Activated CD8-positive, alpha-beta memory T cell treated with anti-CD3 and anti-CD28 coated beads, Interleukin-2, amount 10 ng/mL, durations not matched to agents 7 days and 5 days (primary cell): ENCODE measurements around the gene PRDM16. TPM values are rescaled to one million over a fixed set of nuclear protein-coding genes. Genes with fewer than 3 reads are reported as not detected.

Source experiments
- ATAC-seq: fragments of 150-1000 bp; cut with Tn5 transposase; one replicate; pipeline ENCODE4 v1.10.0; 2021; ENCODE audit warnings: moderate library complexity
- CTCF ChIA-PET: fragments of 350-600 bp; sonication (Branson Sonifier 250); formaldehyde crosslinking; loops from one replicate; lab custom pipeline; 2021; ENCODE audit warnings: antibody characterized with exemption; lab: Charles Lee
- DNase-seq: peaks from one replicate; pipeline ENCODE4 v3.0.0-alpha.2; 2020
- H3K27ac Mint-ChIP-seq: one replicate; pipeline ENCODE4 v1.8.0; 2021; ENCODE audit warnings: mild to moderate bottlenecking, mixed read lengths
- H3K27me3 Mint-ChIP-seq: one replicate; pipeline ENCODE4 v1.8.0; 2021; ENCODE audit warnings: mixed read lengths
- H3K36me3 Mint-ChIP-seq: one replicate; pipeline ENCODE4 v1.8.0; 2021; ENCODE audit warnings: mild to moderate bottlenecking, mixed read lengths
- H3K4me1 Mint-ChIP-seq: one replicate; pipeline ENCODE4 v1.8.0; 2021; ENCODE audit warnings: mixed read lengths
- H3K4me3 Mint-ChIP-seq: one replicate; pipeline ENCODE4 v1.8.0; 2021; ENCODE audit warnings: mild to moderate bottlenecking, moderate library complexity, mixed read lengths
- H3K9me3 Mint-ChIP-seq: one replicate; pipeline ENCODE4 v1.8.0; 2022; ENCODE audit warnings: low read depth, mixed read lengths
- total RNA-seq, 2 experiments: library from RNA; stranded (reverse); gene quantifications; one replicate each; pipeline ENCODE4 v1.2.3, GENCODE V29; 2021

PRDM16 gene
- total RNA-seq, 2 experiments from 2014 or later, result not detected

DNA sequence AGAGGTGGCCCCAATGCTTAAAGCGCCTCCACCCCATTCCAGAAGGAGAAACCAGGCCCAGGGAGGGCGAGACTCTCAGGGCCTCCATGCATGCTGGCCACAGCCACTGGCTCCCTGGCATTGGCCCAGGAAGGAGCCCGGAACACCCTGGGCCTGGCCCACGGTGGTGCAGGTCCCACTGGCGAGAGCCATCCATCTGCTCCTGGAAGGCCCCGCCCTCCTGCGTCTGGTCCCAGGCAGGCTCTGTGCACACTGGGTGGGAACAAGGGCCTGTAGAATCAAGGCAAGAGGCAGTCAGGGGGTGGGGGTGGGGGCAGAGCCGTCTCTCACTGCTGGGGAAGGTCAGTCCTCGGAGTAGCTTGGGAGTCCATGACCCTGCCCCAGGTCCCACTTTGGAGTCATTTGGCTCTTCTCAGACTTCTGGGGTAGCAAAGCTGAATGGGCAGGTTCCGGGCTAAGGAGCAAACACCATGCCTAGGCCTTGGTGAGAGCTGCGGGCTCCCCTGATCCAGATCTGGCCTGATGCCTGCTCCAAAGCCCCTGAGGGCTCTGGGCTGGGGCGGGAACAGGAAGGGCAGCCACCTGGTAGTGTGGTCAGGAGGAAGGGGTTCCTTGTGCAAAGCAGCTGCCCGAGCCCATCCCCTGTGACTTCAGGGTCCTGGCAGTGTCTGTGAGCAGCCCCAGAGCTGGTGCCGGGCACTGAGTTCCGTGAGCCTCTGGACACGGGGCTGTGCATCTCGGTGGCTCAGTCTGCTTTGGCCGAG lies 278.4 kb downstream of the PRDM16 start:
- CTCF ChIA-PET, result no interaction called here
- Mint-ChIP-seq H3K27me3 (no peaks in the 10 kb centered on the region), H3K9me3 (peaks cover 10% of the 10 kb centered on the region), H3K36me3 (peaks cover 1% of the 10 kb centered on the region), H3K4me1 (no peaks in the 10 kb centered on the region), H3K27ac (no peak overlapping the region), H3K4me3 (no peak overlapping the region)
- ATAC-seq (no peak), DNase-seq (no peak)

DNA sequence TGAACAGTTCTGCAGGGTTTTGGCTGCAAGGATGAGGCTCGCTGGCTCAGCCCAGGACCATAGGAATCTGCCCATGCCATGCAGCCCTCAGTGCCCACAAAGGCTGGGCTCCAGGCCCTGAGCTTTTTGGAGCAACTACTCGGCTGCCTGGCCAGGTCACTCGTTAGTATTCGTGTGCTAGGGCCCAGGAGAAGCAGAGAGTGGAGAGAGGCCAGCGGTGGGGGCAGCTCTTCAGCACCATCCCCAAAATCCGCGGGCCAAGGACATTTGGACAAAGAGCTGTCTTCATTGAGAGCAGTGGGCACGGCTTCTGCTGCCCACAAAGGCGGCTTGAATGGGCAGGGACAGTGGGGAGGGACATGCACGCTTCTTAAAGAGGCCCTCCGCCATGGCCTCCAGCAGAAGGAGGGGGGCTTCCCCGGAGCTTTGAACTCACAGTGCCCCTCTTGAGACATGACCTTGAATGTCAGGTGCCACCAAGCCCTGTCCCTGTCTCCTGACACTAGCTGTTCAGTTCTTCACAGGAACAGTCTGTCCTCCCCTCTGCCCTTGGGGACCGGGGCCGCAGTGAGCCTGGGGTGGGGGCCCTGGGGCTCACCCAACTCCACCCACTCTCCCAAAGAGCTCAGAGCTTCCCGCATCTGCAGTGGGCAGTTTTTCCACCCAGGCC lies 279.3 kb downstream of the PRDM16 start:
- no peak for ATAC-seq
- CTCF ChIA-PET, result no interaction called here

DNA sequence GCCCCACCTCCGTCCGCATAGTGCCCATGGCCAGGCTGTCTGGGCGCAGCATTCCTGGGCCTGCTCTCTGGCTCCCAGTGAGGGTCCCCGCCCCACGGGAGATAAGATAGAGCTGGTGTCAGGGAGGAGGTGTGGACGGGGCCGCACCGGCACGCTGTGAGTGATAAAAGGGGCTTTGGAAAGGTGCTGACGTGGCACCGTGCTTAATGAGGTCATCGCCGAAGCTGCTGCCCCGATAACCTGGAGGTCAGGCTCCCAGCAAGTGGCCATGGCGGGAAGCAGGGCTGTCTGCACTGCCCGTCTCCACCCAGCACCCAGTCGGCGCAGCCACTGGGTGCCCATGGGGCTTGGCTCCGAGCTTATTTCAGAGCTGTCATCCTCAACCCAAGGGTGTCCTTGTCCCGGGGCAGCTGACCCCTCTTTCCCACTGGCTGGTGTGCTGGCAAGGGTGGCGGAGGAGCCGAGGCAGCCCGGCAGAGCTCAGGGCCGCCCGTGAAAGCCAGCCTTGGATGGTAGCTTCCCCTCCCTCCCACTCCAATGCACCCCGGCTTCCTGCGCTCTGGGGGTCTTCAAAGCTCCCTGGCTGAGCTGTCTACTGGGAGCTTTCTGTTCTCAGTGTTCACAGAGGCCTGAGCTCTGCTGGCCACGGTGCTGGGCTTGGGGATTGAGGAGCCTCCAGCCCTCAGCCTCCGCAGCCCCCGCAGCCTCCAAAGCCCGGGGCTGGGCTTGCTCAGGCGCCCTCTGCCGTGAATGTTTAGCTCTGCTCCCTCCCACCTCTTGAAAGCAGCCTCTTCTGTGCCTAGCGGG lies 280.4 kb downstream of the PRDM16 start:
- no peak for DNase-seq
- Mint-ChIP-seq H3K4me3 (no peak overlapping the region), H3K36me3 (no peaks in the 10 kb centered on the region), H3K9me3 (peaks cover 4% of the 10 kb centered on the region), H3K27ac (no peak overlapping the region), H3K4me1 (no peaks in the 10 kb centered on the region), H3K27me3 (no peaks in the 10 kb centered on the region)
- CTCF ChIA-PET, result no interaction called here
- no peak for ATAC-seq

More for the DNA sequence above, 279.3 kb downstream of the PRDM16 start:
- no peaks in the 10 kb centered on the region for H3K27me3 Mint-ChIP-seq
- H3K4me1 Mint-ChIP-seq, result no peaks in the 10 kb centered on the region
- peaks cover 1% of the 10 kb centered on the region for H3K36me3 Mint-ChIP-seq
- no peak overlapping the region for H3K4me3 Mint-ChIP-seq
- no peak for DNase-seq
- H3K27ac Mint-ChIP-seq, result no peak overlapping the region
- peaks cover 10% of the 10 kb centered on the region for H3K9me3 Mint-ChIP-seq

- ATAC-seq, result no peak
- no peak overlapping the region for H3K27ac Mint-ChIP-seq
- no peaks in the 10 kb centered on the region for H3K4me1 Mint-ChIP-seq
- H3K4me3 Mint-ChIP-seq, result no peak overlapping the region
- DNase-seq, result no peak
- no peaks in the 10 kb centered on the region for H3K36me3 Mint-ChIP-seq
- no peaks in the 10 kb centered on the region for H3K27me3 Mint-ChIP-seq
- peaks cover under 1% of the 10 kb centered on the region for H3K9me3 Mint-ChIP-seq
- CTCF ChIA-PET, result no interaction called here
These were observed 280.9 kb downstream of the PRDM16 start for GRCh38 chr1:3349968-3350299.

DNA sequence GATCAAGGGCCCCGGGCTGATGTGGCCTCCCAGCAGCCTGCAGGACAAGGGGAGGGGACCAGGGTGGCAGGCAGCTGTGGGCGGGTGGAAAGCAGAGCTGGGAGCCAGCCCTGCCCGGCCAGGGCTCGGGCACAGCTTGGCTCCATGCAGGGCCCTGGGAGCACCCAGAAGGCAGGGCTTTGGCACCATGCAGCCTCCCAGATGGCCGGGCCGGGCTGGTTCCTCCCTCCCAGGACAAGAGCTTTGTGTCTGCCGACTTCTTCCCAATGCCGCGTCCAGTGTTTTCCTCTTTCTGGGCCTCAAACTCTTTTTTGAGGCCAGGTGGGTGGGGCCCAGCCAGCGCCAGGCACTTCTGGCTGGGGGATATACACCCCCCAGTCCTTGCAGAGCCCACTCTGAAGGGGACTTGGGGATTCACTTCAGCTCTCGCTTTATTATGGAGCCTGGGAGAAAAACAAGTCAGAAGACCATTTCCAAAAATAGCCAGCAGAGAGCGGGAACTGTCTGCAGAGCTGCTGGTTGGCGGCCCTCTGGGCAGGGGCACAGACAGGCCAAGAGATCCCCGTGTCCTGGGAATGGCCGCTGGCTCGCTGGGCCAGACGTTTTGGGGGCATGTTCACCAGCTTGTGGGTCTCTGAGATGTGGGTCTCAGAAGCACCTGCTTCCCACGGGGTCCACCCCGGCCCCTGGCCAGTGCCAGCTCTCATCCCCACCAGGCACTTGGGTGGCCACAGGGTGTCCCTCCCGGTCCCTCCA lies 281.7 kb downstream of the PRDM16 start:
- H3K9me3 Mint-ChIP-seq, result no peaks in the 10 kb centered on the region
- no peak overlapping the region for H3K27ac Mint-ChIP-seq
- CTCF ChIA-PET, result no interaction called here
- H3K36me3 Mint-ChIP-seq, result no peaks in the 10 kb centered on the region
- no peaks in the 10 kb centered on the region for H3K27me3 Mint-ChIP-seq
- DNase-seq (no peak), ATAC-seq (no peak)
- H3K4me3 Mint-ChIP-seq, result no peak overlapping the region
- H3K4me1 Mint-ChIP-seq, result no peaks in the 10 kb centered on the region

DNA sequence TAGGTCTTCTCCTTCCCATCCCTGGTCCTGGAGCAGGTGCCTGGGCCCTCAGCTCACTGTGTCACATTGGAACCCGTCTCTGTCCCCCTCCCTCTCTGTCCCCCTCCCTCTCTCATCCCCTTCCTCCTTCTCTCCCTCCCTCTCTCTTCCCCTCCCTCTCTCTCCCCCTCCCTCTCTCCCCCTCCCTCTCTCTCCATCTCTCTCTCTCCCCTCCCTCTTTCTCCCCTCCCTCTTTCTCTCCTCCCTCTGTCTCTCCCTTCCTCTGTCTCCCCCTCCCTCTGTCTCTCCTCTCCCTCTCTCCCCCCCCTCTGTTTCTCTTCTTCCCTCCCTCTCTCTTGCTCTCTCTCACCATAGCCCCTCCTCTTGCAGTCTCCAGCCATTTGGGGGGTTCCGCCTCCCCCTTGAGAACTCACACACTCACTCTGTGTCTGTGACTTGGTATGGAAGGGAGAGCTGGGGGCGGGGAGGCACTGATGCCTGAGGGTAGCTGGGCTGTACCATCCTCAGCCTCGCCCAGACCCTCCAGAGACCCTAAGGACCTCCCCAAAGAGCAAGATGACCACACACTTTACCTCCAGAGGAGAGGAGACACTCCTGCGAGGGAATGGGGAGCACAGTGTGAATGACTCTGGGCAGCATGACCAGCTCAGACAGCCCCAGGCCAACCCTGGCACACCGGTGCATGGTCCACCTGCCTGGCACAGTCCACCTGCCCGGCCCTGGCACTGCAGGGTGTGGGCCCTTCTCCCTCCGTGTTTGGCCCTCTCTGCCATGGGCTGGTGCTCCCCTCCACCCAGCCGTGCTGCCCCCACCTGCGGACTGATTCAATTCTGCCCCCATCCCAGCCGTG lies 282.7 kb downstream of the PRDM16 start:
- CTCF ChIA-PET, result no interaction called here
- Mint-ChIP-seq H3K4me3 (no peak overlapping the region), H3K9me3 (no peaks in the 10 kb centered on the region), H3K4me1 (no peaks in the 10 kb centered on the region), H3K27ac (no peak overlapping the region), H3K27me3 (no peaks in the 10 kb centered on the region), H3K36me3 (no peaks in the 10 kb centered on the region)
- no peak for DNase-seq
- ATAC-seq, result no peak

GRCh38 chr1:3352299-3352951 lies 283.4 kb downstream of the PRDM16 start:
- no peaks in the 10 kb centered on the region for H3K27me3 Mint-ChIP-seq

DNA sequence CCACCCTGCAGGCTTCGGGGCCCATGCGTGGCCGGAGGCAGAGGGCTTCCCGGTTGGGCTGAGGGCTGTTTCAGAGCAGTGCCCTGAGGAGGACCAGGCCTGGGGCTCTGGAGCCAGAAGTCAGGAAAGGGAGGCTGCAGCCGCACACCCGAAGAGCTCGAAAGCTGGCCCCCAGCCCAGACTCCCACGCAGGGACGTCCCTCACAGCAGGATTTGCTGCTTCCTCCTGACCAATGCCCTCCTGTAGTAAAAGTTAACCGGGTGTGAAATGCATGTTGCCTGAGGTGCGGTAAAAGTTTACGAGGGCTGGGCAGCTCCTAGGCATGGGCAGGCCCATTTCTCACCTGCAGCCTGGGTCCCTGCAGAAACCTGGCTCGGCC lies 283.9 kb downstream of the PRDM16 start:
- no peak overlapping the region for H3K27ac Mint-ChIP-seq
- no peak overlapping the region for H3K4me3 Mint-ChIP-seq
- no peaks in the 10 kb centered on the region for H3K4me1 Mint-ChIP-seq
- DNase-seq (no peak), ATAC-seq (no peak)
- no peaks in the 10 kb centered on the region for H3K27me3 Mint-ChIP-seq
- CTCF ChIA-PET, result interaction anchor here (1.0 kb wide), 1 partner anchor 67 kb away, joined by 3 read pairs; no protein-coding TSS in a partner anchor
- H3K9me3 Mint-ChIP-seq, result no peaks in the 10 kb centered on the region
- H3K36me3 Mint-ChIP-seq, result no peaks in the 10 kb centered on the region

More at GRCh38 chr1:3352299-3352951, 283.4 kb downstream of the PRDM16 start:
- no peaks in the 10 kb centered on the region for H3K4me1 Mint-ChIP-seq
- no peaks in the 10 kb centered on the region for H3K9me3 Mint-ChIP-seq
- no peak overlapping the region for H3K4me3 Mint-ChIP-seq
- CTCF ChIA-PET, result interaction anchor here (1.0 kb wide), 1 partner anchor 67 kb away, joined by 3 read pairs; no protein-coding TSS in a partner anchor
- no peak overlapping the region for H3K27ac Mint-ChIP-seq
- DNase-seq (no peak), ATAC-seq (no peak)
- no peaks in the 10 kb centered on the region for H3K36me3 Mint-ChIP-seq

DNA sequence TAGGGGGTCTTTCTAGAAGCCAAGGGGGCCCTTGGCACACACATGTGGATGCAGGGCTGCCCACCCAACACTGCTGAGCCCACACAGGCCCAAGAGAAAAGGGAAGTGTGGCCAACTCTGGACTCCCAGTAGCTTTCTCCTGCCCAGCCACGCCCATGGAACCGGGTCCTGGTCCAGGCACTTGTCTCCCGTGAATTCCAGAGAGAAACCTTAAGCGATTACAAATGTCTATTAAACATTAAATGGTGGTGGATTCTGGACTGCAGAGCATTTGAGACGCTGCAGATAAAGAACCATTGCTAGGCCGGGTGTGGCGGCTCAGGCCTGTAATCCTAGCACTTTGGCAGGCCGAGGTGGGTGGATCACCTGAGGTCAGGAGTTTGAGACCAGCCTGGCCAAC lies 284.9 kb downstream of the PRDM16 start:
- DNase-seq, result no peak
- no peak for ATAC-seq
- Mint-ChIP-seq H3K4me3 (no peak overlapping the region), H3K27ac (no peak overlapping the region), H3K9me3 (no peaks in the 10 kb centered on the region), H3K36me3 (no peaks in the 10 kb centered on the region), H3K27me3 (no peaks in the 10 kb centered on the region), H3K4me1 (no peaks in the 10 kb centered on the region)
- CTCF ChIA-PET, result no interaction called here

DNA sequence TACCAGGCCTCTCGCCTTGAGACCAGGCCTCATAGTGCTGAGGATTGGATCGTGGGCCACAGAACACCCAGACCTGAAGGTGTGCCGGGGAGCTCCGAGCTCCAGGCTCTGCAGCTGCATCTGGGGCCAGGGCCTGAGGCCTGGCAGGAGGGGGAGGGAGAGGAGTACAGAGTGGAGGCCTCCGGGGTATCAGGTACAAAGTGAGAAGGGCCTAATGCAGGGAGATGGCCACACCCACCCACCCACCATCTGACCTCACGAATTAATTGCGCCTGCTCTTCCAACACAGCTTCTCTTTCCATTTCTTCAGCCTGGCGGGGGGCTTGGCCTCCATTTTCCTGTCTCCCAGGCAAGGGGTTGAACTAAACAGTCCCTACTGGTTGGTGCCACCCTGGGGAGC lies 286.1 kb downstream of the PRDM16 start:
- no peak for DNase-seq
- no peaks in the 10 kb centered on the region for H3K36me3 Mint-ChIP-seq
- CTCF ChIA-PET, result no interaction called here
- H3K27ac Mint-ChIP-seq, result no peak overlapping the region
- no peaks in the 10 kb centered on the region for H3K9me3 Mint-ChIP-seq
- ATAC-seq, result no peak
- no peaks in the 10 kb centered on the region for H3K4me1 Mint-ChIP-seq
- no peak overlapping the region for H3K4me3 Mint-ChIP-seq
- H3K27me3 Mint-ChIP-seq, result no peaks in the 10 kb centered on the region

DNA sequence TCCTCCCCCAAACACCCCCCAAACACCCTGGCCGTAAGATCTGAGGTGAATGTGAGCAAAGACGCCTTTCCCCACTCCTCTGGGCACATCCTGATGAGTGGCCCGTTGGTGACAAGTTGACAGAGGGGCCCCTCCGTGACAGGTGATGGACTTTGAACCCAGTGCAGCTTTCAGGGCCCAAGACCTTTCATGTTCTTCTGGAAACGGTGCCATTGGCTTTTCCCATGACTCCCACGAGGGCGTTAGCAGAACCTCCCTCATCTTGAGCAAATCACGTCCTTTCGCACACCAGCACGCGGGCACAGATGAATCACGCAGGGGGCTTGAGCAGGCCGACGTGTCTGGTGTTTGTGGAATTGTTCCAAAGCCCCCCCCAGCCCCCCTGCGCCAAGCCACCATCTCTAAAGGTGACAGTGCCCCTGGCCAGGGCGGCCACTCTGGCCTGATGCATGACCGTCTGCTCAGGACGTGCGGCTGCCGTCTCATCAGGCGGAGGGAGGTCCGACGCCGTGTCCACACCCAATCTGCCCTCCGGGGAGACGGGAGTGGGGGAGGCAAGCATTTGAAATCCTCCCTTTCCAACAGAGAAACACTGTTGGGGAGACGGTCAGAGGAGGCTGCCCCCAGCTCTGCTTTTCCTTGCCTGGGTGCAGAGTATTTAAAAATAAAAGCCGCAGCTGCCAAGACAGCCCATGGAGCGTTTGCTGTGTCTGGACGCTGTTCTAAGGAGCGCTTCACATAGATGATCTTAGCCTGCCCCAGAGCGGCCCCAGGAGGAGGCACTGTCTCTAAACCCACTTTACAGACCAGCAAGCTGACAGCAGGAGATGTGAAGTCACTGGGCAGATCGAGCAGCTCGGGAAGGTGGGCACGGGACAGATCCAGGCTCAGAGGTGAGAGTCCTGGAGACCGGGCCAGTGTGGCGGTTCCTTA lies 287.2 kb downstream of the PRDM16 start:
- H3K4me3 Mint-ChIP-seq, result no peak overlapping the region
- ATAC-seq (no peak), DNase-seq (no peak)
- no peak overlapping the region for H3K27ac Mint-ChIP-seq
- no peaks in the 10 kb centered on the region for H3K4me1 Mint-ChIP-seq
- no peaks in the 10 kb centered on the region for H3K36me3 Mint-ChIP-seq
- CTCF ChIA-PET, result no interaction called here
- no peaks in the 10 kb centered on the region for H3K27me3 Mint-ChIP-seq
- H3K9me3 Mint-ChIP-seq, result no peaks in the 10 kb centered on the region
